K562 (cell line): ENCODE results near the gene MDK. TPM values are rescaled to one million over a fixed set of nuclear protein-coding genes. Genes with fewer than 3 reads are reported as not detected.
A peak's percentile ranks its signal among the peaks of the same experiment; 100 is the strongest.

Experiments used
- EGR1 ChIP-seq: fragments of 450-650 bp; conservative IDR thresholded peaks from 2 replicates; pipeline ENCODE4 v1.6.1; 2017; ENCODE audit warnings: mild to moderate bottlenecking
- KDM1A ChIP-seq, 2 experiments: fragments of 450-650 bp; IDR thresholded peaks; 2 replicates each; pipeline ENCODE4 v1.6.1; 2016; ENCODE audit warnings: mild to moderate bottlenecking in 2 of 2
- PHF21A ChIP-seq: fragments of 450-650 bp; IDR thresholded peaks from 2 replicates; pipeline ENCODE4 v1.6.1; 2017; ENCODE audit warnings: low read depth, borderline replicate concordance
- TBP ChIP-seq: optimal IDR thresholded peaks from 2 replicates; pipeline ENCODE3; 2011; ENCODE audit warnings: low read depth, low read length, improper control_type of control experiment
- ZNF212 ChIP-seq: fragments of 450-650 bp; formaldehyde crosslinking; IDR thresholded peaks from 2 replicates; pipeline ENCODE4 v1.4.0; 2020; ENCODE audit warnings: mild to moderate bottlenecking
- ZNF24 ChIP-seq: fragments of 450-650 bp; IDR thresholded peaks from 2 replicates; pipeline ENCODE4 v1.6.1; 2016
- ZNF507 ChIP-seq: conservative IDR thresholded peaks from 2 replicates; pipeline ENCODE4 v1.6.1; 2017; ENCODE audit warnings: missing genetic modification characterization, missing compliant biosample characterization
- polyA plus RNA-seq, 8 experiments: library from polyadenylated mRNA; depleted of rRNA in 4 of 8; stranded (reverse) in 5 of 8; unstranded in 3 of 8; fragments of >200 nt; fragmentation: Nextera tagmentation in 2 of 8; fragmentation: Illumina TruSeq in 1 of 8; extraction: Ambion mirVana in 2 of 8; extraction: Trizol in 1 of 8; gene quantifications; 2 replicates each; pipeline versions ENCODE4 v1.2.1 to v1.2.3, GENCODE V29; 2011 to 2014; ENCODE audit warnings: inconsistent platforms in 1 of 8, missing spikeins in 1 of 8
- total RNA-seq, 7 experiments: library from RNA; depleted of rRNA in 6 of 7; stranded (reverse); fragments of >200 nt in 6 of 7; fragmentation: Illumina TruSeq in 2 of 7; extraction: Trizol in 2 of 7; gene quantifications; 2 replicates each; pipeline versions ENCODE4 v1.2.1 to v1.2.3, GENCODE V29; 2011 to 2021; ENCODE audit warnings: low replicate concordance in 1 of 7
- TF ChIP-seq, protein P1 (sequence below): sonication (generic); formaldehyde crosslinking; IDR thresholded peaks from 2 replicates; pipeline ENCODE4 v1.8.0; 2022; ENCODE audit warnings: mild to moderate bottlenecking, missing genetic modification reagents
- TF ChIP-seq, protein P2 (sequence below): fragments of 200-800 bp; sonication (Bioruptor generic); IDR thresholded peaks from 2 replicates; pipeline ENCODE4 v1.6.1; 2016; ENCODE audit warnings: missing genetic modification characterization, missing compliant biosample characterization
- TF ChIP-seq, protein P3 (sequence below): sonication (generic); formaldehyde crosslinking; IDR thresholded peaks from 2 replicates; pipeline ENCODE4 v1.4.0; 2020; ENCODE audit warnings: mild to moderate bottlenecking, missing genetic modification reagents

The MDK gene
- total and polyA plus RNA-seq, 9 of the 15 experiments (the other 6 are each of a cell fraction or from before 2014, with no cell fraction given): 20.7 to 700 (median 350) TPM

DNA sequence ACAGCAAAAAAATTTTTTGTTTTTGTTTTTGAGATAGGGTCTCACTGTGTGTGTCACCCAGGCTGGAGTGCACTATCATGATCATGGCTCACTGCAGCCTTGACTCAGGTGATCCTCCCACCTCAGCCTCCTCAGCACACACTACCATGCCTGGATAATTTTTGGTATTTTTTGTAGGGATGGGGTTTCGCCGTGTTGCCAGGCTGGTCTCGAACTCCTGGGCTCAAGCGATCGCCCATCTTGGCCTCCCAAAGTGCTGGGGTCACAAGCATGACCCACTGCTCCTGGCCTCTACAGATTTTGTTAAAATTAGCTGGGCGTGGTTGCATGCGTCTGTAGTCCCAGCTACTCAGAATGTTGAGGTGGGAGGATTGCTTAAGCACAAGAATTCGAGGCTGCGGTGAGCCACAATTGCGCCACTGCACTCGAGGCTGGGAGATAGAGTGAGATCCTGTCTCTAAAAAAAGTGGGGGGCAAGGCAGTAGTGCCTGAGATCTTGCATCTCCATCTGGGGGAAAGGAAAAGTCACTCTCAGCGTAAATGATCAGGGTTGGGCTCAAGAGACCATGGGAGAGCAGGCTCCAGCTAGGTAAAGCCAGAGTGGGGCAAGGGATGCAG, 44.8 kb upstream of the MDK start (continued):
- TF ChIP-seq ZNF507 (tag): no peak
- TF ChIP-seq ZNF212 (CRISPR knock-in tag): no peak
- TF ChIP-seq, protein P1, sequence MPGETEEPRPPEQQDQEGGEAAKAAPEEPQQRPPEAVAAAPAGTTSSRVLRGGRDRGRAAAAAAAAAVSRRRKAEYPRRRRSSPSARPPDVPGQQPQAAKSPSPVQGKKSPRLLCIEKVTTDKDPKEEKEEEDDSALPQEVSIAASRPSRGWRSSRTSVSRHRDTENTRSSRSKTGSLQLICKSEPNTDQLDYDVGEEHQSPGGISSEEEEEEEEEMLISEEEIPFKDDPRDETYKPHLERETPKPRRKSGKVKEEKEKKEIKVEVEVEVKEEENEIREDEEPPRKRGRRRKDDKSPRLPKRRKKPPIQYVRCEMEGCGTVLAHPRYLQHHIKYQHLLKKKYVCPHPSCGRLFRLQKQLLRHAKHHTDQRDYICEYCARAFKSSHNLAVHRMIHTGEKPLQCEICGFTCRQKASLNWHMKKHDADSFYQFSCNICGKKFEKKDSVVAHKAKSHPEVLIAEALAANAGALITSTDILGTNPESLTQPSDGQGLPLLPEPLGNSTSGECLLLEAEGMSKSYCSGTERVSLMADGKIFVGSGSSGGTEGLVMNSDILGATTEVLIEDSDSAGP: peak; percentile 54; the same call in 1 of the 2 replicates
- no peak for TF ChIP-seq PHF21A
- peak; percentile 89 to 90 for TF ChIP-seq KDM1A (IDR thresholded peaks at IDR 0.05)
- peak; percentile 25 for TF ChIP-seq EGR1
- TF ChIP-seq, protein P2, sequence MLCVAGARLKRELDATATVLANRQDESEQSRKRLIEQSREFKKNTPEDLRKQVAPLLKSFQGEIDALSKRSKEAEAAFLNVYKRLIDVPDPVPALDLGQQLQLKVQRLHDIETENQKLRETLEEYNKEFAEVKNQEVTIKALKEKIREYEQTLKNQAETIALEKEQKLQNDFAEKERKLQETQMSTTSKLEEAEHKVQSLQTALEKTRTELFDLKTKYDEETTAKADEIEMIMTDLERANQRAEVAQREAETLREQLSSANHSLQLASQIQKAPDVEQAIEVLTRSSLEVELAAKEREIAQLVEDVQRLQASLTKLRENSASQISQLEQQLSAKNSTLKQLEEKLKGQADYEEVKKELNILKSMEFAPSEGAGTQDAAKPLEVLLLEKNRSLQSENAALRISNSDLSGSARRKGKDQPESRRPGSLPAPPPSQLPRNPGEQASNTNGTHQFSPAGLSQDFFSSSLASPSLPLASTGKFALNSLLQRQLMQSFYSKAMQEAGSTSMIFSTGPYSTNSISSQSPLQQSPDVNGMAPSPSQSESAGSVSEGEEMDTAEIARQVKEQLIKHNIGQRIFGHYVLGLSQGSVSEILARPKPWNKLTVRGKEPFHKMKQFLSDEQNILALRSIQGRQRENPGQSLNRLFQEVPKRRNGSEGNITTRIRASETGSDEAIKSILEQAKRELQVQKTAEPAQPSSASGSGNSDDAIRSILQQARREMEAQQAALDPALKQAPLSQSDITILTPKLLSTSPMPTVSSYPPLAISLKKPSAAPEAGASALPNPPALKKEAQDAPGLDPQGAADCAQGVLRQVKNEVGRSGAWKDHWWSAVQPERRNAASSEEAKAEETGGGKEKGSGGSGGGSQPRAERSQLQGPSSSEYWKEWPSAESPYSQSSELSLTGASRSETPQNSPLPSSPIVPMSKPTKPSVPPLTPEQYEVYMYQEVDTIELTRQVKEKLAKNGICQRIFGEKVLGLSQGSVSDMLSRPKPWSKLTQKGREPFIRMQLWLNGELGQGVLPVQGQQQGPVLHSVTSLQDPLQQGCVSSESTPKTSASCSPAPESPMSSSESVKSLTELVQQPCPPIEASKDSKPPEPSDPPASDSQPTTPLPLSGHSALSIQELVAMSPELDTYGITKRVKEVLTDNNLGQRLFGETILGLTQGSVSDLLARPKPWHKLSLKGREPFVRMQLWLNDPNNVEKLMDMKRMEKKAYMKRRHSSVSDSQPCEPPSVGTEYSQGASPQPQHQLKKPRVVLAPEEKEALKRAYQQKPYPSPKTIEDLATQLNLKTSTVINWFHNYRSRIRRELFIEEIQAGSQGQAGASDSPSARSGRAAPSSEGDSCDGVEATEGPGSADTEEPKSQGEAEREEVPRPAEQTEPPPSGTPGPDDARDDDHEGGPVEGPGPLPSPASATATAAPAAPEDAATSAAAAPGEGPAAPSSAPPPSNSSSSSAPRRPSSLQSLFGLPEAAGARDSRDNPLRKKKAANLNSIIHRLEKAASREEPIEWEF: no peak
- TF ChIP-seq, protein P3, sequence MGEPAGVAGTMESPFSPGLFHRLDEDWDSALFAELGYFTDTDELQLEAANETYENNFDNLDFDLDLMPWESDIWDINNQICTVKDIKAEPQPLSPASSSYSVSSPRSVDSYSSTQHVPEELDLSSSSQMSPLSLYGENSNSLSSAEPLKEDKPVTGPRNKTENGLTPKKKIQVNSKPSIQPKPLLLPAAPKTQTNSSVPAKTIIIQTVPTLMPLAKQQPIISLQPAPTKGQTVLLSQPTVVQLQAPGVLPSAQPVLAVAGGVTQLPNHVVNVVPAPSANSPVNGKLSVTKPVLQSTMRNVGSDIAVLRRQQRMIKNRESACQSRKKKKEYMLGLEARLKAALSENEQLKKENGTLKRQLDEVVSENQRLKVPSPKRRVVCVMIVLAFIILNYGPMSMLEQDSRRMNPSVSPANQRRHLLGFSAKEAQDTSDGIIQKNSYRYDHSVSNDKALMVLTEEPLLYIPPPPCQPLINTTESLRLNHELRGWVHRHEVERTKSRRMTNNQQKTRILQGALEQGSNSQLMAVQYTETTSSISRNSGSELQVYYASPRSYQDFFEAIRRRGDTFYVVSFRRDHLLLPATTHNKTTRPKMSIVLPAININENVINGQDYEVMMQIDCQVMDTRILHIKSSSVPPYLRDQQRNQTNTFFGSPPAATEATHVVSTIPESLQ (CRISPR knock-in tag): no peak
- TF ChIP-seq TBP: no peak
- no peak for TF ChIP-seq ZNF24
- TF ChIP-seq, all 486 proteins: peak for 79
